A549 (cell line): Measurements from ENCODE around the gene HMG20B. TPM values are rescaled to one million over a fixed set of nuclear protein-coding genes. Genes with fewer than 3 reads are reported as not detected.

ENCODE experiments used
- ATAC-seq, 2 experiments: fragments of 200-7000 bp in 1 of 2; fragments of >200 bp in 1 of 2; cut with Nextera tagmentation in 1 of 2; cut with Tn5 transposase in 1 of 2; 3 replicates each; pipeline versions ENCODE4 v1.8.0 to v1.9.1; 2018 to 2020; ENCODE audit warnings: mild to moderate bottlenecking in 1 of 2, moderate library complexity in 1 of 2
- CTCF ChIA-PET: fragments of 300-600 bp; sonication (Branson Sonifier 250); formaldehyde crosslinking; extraction: SDS; loops from one replicate; lab custom pipeline; 2021; ENCODE audit warnings: antibody characterized with exemption, inconsistent platforms; lab: Yijun Ruan, JAX
- POLR2A ChIA-PET: fragments of 350-600 bp; formaldehyde crosslinking; extraction: SDS; loops from one replicate; lab custom pipeline; 2021; ENCODE audit warnings: antibody characterized with exemption, inconsistent platforms; lab: Yijun Ruan, JAX
- DNase-seq, 2 experiments: peaks; one replicate each; pipeline versions ENCODE4 v3.0.0 to v3.0.0-alpha.2; 2011 to 2016; ENCODE audit warnings: low read depth in 1 of 2, low spot score in 1 of 2
- FAIRE-seq: peaks from 2 replicates; lab custom pipeline; 2011; peaks lifted over from hg19 to GRCh38; lab: Jason Lieb, UNC
- H3K27ac ChIP-seq, 2 experiments: fragments of >200 bp; sonication (Bioruptor Twin); formaldehyde crosslinking; 3 replicates each; pipeline ENCODE4 v1.5.1; 2016 to 2017
- H3K4me1 ChIP-seq: fragments of >200 bp; sonication (Bioruptor Twin); formaldehyde crosslinking; 3 replicates; pipeline ENCODE4 v1.6.1; 2016
- H3K4me2 ChIP-seq: fragments of >200 bp; sonication (Bioruptor Twin); formaldehyde crosslinking; 3 replicates; pipeline ENCODE4 v1.6.1; 2016
- H3K4me3 ChIP-seq: fragments of >200 bp; sonication (Bioruptor Twin); formaldehyde crosslinking; 3 replicates; pipeline ENCODE4 v1.5.1; 2016
- H3K9me3 ChIP-seq: fragments of >200 bp; sonication (Bioruptor Twin); formaldehyde crosslinking; 3 replicates; pipeline ENCODE4 v1.6.1; 2016
- ATOH8 ChIP-seq: fragments of 250-450 bp; sonication (Bioruptor Pico); IDR thresholded peaks from 2 replicates; pipeline ENCODE4 v1.5.0; 2020; ENCODE audit warnings: low read depth, mild to moderate bottlenecking, moderate library complexity
- BHLHE40 ChIP-seq: IDR thresholded peaks from 2 replicates; pipeline ENCODE4 v1.6.1; 2012; ENCODE audit warnings: low read depth, low read length, inconsistent platforms
- CBX8 ChIP-seq: fragments of 200-600 bp; sonication (generic); IDR thresholded peaks from 2 replicates; pipeline ENCODE4 v1.6.1; 2016
- CEBPB ChIP-seq, 2 experiments: fragments of >200 bp in 1 of 2; sonication (Bioruptor Twin) in 1 of 2; formaldehyde crosslinking in 1 of 2; IDR thresholded peaks; 2 replicates each; pipeline ENCODE4 v1.6.1; 2012 to 2016
- EHF ChIP-seq: fragments of 250-450 bp; sonication (Bioruptor Pico); IDR thresholded peaks from 2 replicates; pipeline ENCODE4 v1.5.0; 2020; ENCODE audit warnings: mild to moderate bottlenecking
- EHMT2 ChIP-seq: fragments of 200-600 bp; sonication (generic); IDR thresholded peaks from 2 replicates; pipeline ENCODE4 v1.6.1; 2016; ENCODE audit warnings: antibody characterized with exemption, low read depth, mild to moderate bottlenecking, moderate library complexity
- FOXS1 ChIP-seq: fragments of 250-450 bp; sonication (Bioruptor Pico); IDR thresholded peaks from 2 replicates; pipeline ENCODE4 v1.5.0; 2020; ENCODE audit warnings: mild to moderate bottlenecking, moderate library complexity
- HEYL ChIP-seq: fragments of 250-450 bp; sonication (Bioruptor Pico); IDR thresholded peaks from 2 replicates; pipeline ENCODE4 v1.8.0; 2021; ENCODE audit warnings: mild to moderate bottlenecking, moderate library complexity
- HMGXB4 ChIP-seq: fragments of 250-450 bp; sonication (Bioruptor Pico); IDR thresholded peaks from 2 replicates; pipeline ENCODE4 v1.5.0; 2021; ENCODE audit warnings: mild to moderate bottlenecking, moderate library complexity, borderline replicate concordance
- JUNB ChIP-seq: fragments of >200 bp; sonication (Bioruptor Twin); formaldehyde crosslinking; IDR thresholded peaks from 2 replicates; pipeline ENCODE4 v1.6.1; 2016
- KDM1A ChIP-seq: fragments of 200-600 bp; sonication (generic); IDR thresholded peaks from 2 replicates; pipeline ENCODE4 v1.6.1; 2016; ENCODE audit warnings: low read depth, mild to moderate bottlenecking
- MAX ChIP-seq: IDR thresholded peaks from 2 replicates; pipeline ENCODE4 v1.6.1; 2012
- MAZ ChIP-seq: fragments of 150-350 bp; IDR thresholded peaks from 2 replicates; pipeline ENCODE4 v1.6.1; 2014; ENCODE audit warnings: antibody characterized with exemption, low read depth, low read length, borderline replicate concordance
- NR3C1 ChIP-seq: fragments of >200 bp; sonication (Bioruptor Twin); formaldehyde crosslinking; IDR thresholded peaks from 3 replicates; pipeline ENCODE4 v1.6.1; 2017
- PHF8 ChIP-seq: fragments of 200-600 bp; sonication (generic); IDR thresholded peaks from 2 replicates; pipeline ENCODE4 v1.6.1; 2016; ENCODE audit warnings: low read depth, mild to moderate bottlenecking, antibody characterized with exemption, moderate library complexity, borderline replicate concordance
- POLR2A ChIP-seq: IDR thresholded peaks from 2 replicates; pipeline ENCODE4 v1.6.1; 2012; ENCODE audit warnings: mild to moderate bottlenecking, low read length
- RAD21 ChIP-seq, 2 experiments: fragments of >200 bp in 1 of 2; sonication (Bioruptor Twin) in 1 of 2; formaldehyde crosslinking in 1 of 2; IDR thresholded peaks in 1 of 2; conservative IDR thresholded peaks in 1 of 2; 2 replicates in 1 of 2; 3 replicates in 1 of 2; pipeline ENCODE4 v1.6.1; 2012 to 2018; ENCODE audit warnings: inconsistent platforms in 1 of 2
- RARB ChIP-seq: fragments of 250-450 bp; sonication (Bioruptor Pico); IDR thresholded peaks from 2 replicates; pipeline ENCODE4 v1.8.0; 2021; ENCODE audit warnings: mild to moderate bottlenecking, moderate library complexity
- RFX5 ChIP-seq: fragments of 450-650 bp; IDR thresholded peaks from 2 replicates; pipeline ENCODE4 v1.7.1; 2014; ENCODE audit warnings: antibody characterized with exemption, mild to moderate bottlenecking, moderate library complexity
- RNF2 ChIP-seq: fragments of 200-600 bp; sonication (generic); IDR thresholded peaks from 2 replicates; pipeline ENCODE4 v1.6.1; 2016; ENCODE audit warnings: low read depth, mild to moderate bottlenecking, antibody characterized with exemption, moderate library complexity, borderline replicate concordance
- SMC3 ChIP-seq: fragments of >200 bp; sonication (Bioruptor Twin); formaldehyde crosslinking; IDR thresholded peaks from 3 replicates; pipeline ENCODE4 v1.6.1; 2018; ENCODE audit warnings: inconsistent platforms
- SREBF2 ChIP-seq: fragments of 450-650 bp; IDR thresholded peaks from 2 replicates; pipeline ENCODE4 v1.6.1; 2014; ENCODE audit warnings: mild to moderate bottlenecking, moderate library complexity
- TFCP2L1 ChIP-seq: fragments of 250-450 bp; sonication (Bioruptor Pico); IDR thresholded peaks from 2 replicates; pipeline ENCODE4 v1.5.0; 2021; ENCODE audit warnings: mild to moderate bottlenecking
- ZFP36 ChIP-seq: fragments of 450-650 bp; IDR thresholded peaks from 2 replicates; pipeline ENCODE4 v1.6.1; 2014; ENCODE audit warnings: borderline replicate concordance; ENCODE audit not compliant: partially characterized antibody
- ZNF302 ChIP-seq: fragments of 250-450 bp; sonication (Bioruptor Pico); IDR thresholded peaks from 2 replicates; pipeline ENCODE4 v1.9.0; 2021; ENCODE audit warnings: inconsistent platforms, mild to moderate bottlenecking, moderate library complexity
- WGBS: methylation state at CpG from one replicate; pipeline ENCODE4 v1.1.6; 2017; ENCODE audit errors: missing lambda C conversion rate; 5-methylcytosine and 5-hydroxymethylcytosine counted together
- polyA plus RNA-seq, 4 experiments: library from polyadenylated mRNA; depleted of rRNA in 3 of 4; stranded (reverse); fragments of >200 nt; fragmentation: RNase III in 1 of 4; extraction: RNeasy Plus Mini Kit Qiagen cat#74134 plus additional on column Dnase treatment in 1 of 4; gene quantifications; 2 replicates in 3 of 4; 3 replicates in 1 of 4; pipeline ENCODE4 v1.2.3, GENCODE V29; 2011 to 2017
- TF ChIP-seq, protein P1 (sequence below): fragments of >200 bp; sonication (Bioruptor Twin); formaldehyde crosslinking; IDR thresholded peaks from 3 replicates; pipeline ENCODE4 v1.5.1; 2016
- TF ChIP-seq, protein P2 (sequence below): fragments of 450-650 bp; IDR thresholded peaks from 2 replicates; pipeline ENCODE4 v1.6.1; 2014; ENCODE audit warnings: antibody characterized with exemption
- TF ChIP-seq, protein P3 (sequence below): IDR thresholded peaks from 2 replicates; pipeline ENCODE4 v1.6.1; 2012; ENCODE audit warnings: low read depth, borderline replicate concordance

Gene HMG20B
- polyA plus RNA-seq, 2 of the 4 experiments (the other 2 are of a cell fraction), result 24.2 to 47.1 TPM

- no peak for TF ChIP-seq CEBPB (IDR thresholded peaks at IDR 0.05)
- TF ChIP-seq RFX5, result no peak
- TF ChIP-seq MAZ, result no peak
Measured at GRCh38 chr19:3573858-3574637, 1.3 kb downstream of the HMG20B start (continued).

DNA sequence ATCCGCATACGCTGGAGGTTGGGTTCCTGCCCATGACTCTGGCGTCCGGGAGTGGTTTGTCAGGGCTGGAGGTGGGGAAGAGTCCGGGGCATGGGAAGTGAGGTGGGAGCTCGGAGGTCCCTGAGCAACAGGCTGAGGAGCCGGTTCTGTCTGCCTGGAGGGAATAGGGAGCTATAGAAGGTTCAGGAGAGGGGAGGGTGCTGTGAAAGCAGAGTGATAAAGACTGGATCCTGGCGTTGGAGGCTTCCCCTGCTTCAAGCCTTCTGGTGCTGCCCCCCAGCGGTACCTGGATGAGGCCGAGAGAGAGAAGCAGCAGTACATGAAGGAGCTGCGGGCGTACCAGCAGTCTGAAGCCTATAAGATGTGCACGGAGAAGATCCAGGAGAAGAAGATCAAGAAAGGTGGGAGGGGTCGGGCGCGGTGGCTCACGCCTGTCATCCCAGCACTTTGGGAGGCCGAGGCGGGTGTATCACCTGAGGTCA is 2.6 kb downstream of the HMG20B start:
- WGBS, result 65% methylated on average over 19 of the region's 19 CpGs
- H3K4me1 ChIP-seq, result peaks cover 17% of the 10 kb centered on the region

More for the DNA sequence above, 2.6 kb downstream of the HMG20B start:
- ChIA-PET CTCF (interaction anchor here (1.0 to 9.7 kb wide), 18 partner anchors 10 to 167 kb away, joined by 3 to 100 read pairs (median 5); partner anchors contain the start of genes GIPC3, MFSD12 and TEKTIP1), POLR2A (no interaction called here)
- peak; percentile 62 to 73 for TF ChIP-seq RAD21 (conservative IDR thresholded peaks at IDR 0.05 in 1 of 2, IDR thresholded peaks at IDR 0.05 in 1 of 2)
- no peak for TF ChIP-seq RARB (CRISPR knock-in tag)
- no peak for TF ChIP-seq FOXS1 (CRISPR knock-in tag)
- no peak for TF ChIP-seq SREBF2
- TF ChIP-seq JUNB, result no peak
- no peak for TF ChIP-seq RFX5
- TF ChIP-seq ZFP36, result peak; percentile 94
- no peak for TF ChIP-seq EHMT2
- no peak for TF ChIP-seq EHF (CRISPR knock-in tag)
- TF ChIP-seq HMGXB4, result no peak
- TF ChIP-seq ZNF302 (CRISPR knock-in tag), result no peak
- no peak for TF ChIP-seq RNF2
- no peak for TF ChIP-seq ATOH8 (CRISPR knock-in tag)
- TF ChIP-seq SMC3, result peak; percentile 55; the same call in 2 of the 3 replicates
- TF ChIP-seq, protein P1, sequence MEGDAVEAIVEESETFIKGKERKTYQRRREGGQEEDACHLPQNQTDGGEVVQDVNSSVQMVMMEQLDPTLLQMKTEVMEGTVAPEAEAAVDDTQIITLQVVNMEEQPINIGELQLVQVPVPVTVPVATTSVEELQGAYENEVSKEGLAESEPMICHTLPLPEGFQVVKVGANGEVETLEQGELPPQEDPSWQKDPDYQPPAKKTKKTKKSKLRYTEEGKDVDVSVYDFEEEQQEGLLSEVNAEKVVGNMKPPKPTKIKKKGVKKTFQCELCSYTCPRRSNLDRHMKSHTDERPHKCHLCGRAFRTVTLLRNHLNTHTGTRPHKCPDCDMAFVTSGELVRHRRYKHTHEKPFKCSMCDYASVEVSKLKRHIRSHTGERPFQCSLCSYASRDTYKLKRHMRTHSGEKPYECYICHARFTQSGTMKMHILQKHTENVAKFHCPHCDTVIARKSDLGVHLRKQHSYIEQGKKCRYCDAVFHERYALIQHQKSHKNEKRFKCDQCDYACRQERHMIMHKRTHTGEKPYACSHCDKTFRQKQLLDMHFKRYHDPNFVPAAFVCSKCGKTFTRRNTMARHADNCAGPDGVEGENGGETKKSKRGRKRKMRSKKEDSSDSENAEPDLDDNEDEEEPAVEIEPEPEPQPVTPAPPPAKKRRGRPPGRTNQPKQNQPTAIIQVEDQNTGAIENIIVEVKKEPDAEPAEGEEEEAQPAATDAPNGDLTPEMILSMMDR, result peak; percentile 51
- no peak for TF ChIP-seq BHLHE40
- no peak for TF ChIP-seq POLR2A
- TF ChIP-seq, protein P2, sequence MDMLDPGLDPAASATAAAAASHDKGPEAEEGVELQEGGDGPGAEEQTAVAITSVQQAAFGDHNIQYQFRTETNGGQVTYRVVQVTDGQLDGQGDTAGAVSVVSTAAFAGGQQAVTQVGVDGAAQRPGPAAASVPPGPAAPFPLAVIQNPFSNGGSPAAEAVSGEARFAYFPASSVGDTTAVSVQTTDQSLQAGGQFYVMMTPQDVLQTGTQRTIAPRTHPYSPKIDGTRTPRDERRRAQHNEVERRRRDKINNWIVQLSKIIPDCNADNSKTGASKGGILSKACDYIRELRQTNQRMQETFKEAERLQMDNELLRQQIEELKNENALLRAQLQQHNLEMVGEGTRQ, result no peak
- TF ChIP-seq KDM1A, result peak; percentile 95
- TF ChIP-seq MAX, result 0 out of 2 replicates have a peak, but pooled peaks have one; percentile 23
- TF ChIP-seq TFCP2L1 (CRISPR knock-in tag), result 0 out of 2 replicates have a peak, but pooled peaks have one; percentile 13
- no peak for TF ChIP-seq HEYL
- TF ChIP-seq PHF8, result no peak
- no peak for TF ChIP-seq NR3C1
- TF ChIP-seq CBX8, result no peak
- TF ChIP-seq, protein P3, sequence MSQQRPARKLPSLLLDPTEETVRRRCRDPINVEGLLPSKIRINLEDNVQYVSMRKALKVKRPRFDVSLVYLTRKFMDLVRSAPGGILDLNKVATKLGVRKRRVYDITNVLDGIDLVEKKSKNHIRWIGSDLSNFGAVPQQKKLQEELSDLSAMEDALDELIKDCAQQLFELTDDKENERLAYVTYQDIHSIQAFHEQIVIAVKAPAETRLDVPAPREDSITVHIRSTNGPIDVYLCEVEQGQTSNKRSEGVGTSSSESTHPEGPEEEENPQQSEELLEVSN, result no peak
- ATAC-seq (no peak), DNase-seq (peak in 1 of 2 experiments; percentile 83), FAIRE-seq (no peak)
- H3K9me3 ChIP-seq, result no peaks in the 10 kb centered on the region
- no peak overlapping the region for H3K27ac ChIP-seq
- H3K4me2 ChIP-seq, result no peak overlapping the region
- no peak overlapping the region for H3K4me3 ChIP-seq
